ENCODE results near the gene CYP11A1.
A peak's percentile ranks its signal among the peaks of the same experiment; 100 is the strongest.

CYP11A1 gene

GRCh38 chr15:74332611-74333010 lies 34.8 kb downstream of the CYP11A1 start:
- no peak overlapping the region for H3K4me3 ChIP-seq (ENCODE audit: low read depth, low read length)
- no peak for TF ChIP-seq CTCF (IDR thresholded peaks at IDR 0.05; ENCODE audit: low read depth, low read length, missing control alignments)
- in situ Hi-C loops (cut with HindIII; ENCODE audit: low sequenced_read_pairs): no loop called here
- DNase-seq (ENCODE audit: low read depth): no peak

- no peak for TF ChIP-seq CTCF (IDR thresholded peaks at IDR 0.05; ENCODE audit: low read depth, low read length, missing control alignments)
- no peak for DNase-seq (ENCODE audit: low read depth)
- H3K4me3 ChIP-seq (ENCODE audit: low read depth, low read length): no peak overlapping the region
- in situ Hi-C loops (cut with HindIII; ENCODE audit: low sequenced_read_pairs): no loop called here
These were observed 35.4 kb downstream of the CYP11A1 start for GRCh38 chr15:74332011-74332410.

- DNase-seq (ENCODE audit: low read depth): no peak
- TF ChIP-seq CTCF (IDR thresholded peaks at IDR 0.05; ENCODE audit: low read depth, low read length, missing control alignments): no peak
- H3K4me3 ChIP-seq (ENCODE audit: low read depth, low read length): no peak overlapping the region
- in situ Hi-C loops (cut with HindIII; ENCODE audit: low sequenced_read_pairs): no loop called here
These were observed 36.5 kb downstream of the CYP11A1 start for GRCh38 chr15:74330861-74331408.

- no peak for TF ChIP-seq CTCF (IDR thresholded peaks at IDR 0.05; ENCODE audit: low read depth, low read length, missing control alignments)
- no peak for DNase-seq (ENCODE audit: low read depth)
- H3K4me3 ChIP-seq (ENCODE audit: low read depth, low read length): no peak overlapping the region
- in situ Hi-C loops (cut with HindIII; ENCODE audit: low sequenced_read_pairs): no loop called here
These were observed 39.0 kb downstream of the CYP11A1 start for GRCh38 chr15:74328331-74329056.

- in situ Hi-C loops (cut with HindIII; ENCODE audit: low sequenced_read_pairs): no loop called here
- no peak for TF ChIP-seq CTCF (IDR thresholded peaks at IDR 0.05; ENCODE audit: low read depth, low read length, missing control alignments)
- DNase-seq (ENCODE audit: low read depth): peak; percentile 41
- H3K4me3 ChIP-seq (ENCODE audit: low read depth, low read length): no peak overlapping the region
These were observed 39.7 kb downstream of the CYP11A1 start for GRCh38 chr15:74327756-74328155.

GRCh38 chr15:74326746-74327145 lies 40.7 kb downstream of the CYP11A1 start:
- no peak for DNase-seq (ENCODE audit: low read depth)
- no peak for TF ChIP-seq CTCF (IDR thresholded peaks at IDR 0.05; ENCODE audit: low read depth, low read length, missing control alignments)
- in situ Hi-C loops (cut with HindIII; ENCODE audit: low sequenced_read_pairs): no loop called here
- no peak overlapping the region for H3K4me3 ChIP-seq (ENCODE audit: low read depth, low read length)

All from astrocyte of the cerebellum (primary cell).